GM23248 (cell line): ENCODE measurements around the gene MEGF9. TPM values are rescaled to one million over a fixed set of nuclear protein-coding genes. Genes with fewer than 3 reads are reported as not detected.

ENCODE experiments used
- DNase-seq: peaks from one replicate; pipeline ENCODE4 v3.0.0-alpha.2; 2015
- H2AFZ ChIP-seq: fragments of 200-600 bp; sonication (generic); 2 replicates; pipeline ENCODE4 v1.6.1; 2016; ENCODE audit warnings: antibody characterized with exemption
- H3F3A ChIP-seq: fragments of 200-600 bp; sonication (generic); 2 replicates; pipeline ENCODE4 v1.6.1; 2016; ENCODE audit warnings: mild to moderate bottlenecking, antibody characterized with exemption, mixed run types; ENCODE audit not compliant: insufficient read depth
- H3K27ac ChIP-seq: fragments of 200-600 bp; sonication (generic); 2 replicates; pipeline ENCODE4 v1.5.1; 2016; ENCODE audit warnings: mild to moderate bottlenecking
- H3K27me3 ChIP-seq: fragments of 200-600 bp; sonication (generic); replicated peaks from 2 replicates; pipeline ENCODE4 v1.6.1; 2016; ENCODE audit warnings: mild to moderate bottlenecking; ENCODE audit not compliant: insufficient read depth
- H3K36me3 ChIP-seq: fragments of 200-600 bp; sonication (generic); 2 replicates; pipeline ENCODE4 v1.6.1; 2016; ENCODE audit warnings: low read depth, mild to moderate bottlenecking
- H3K4me1 ChIP-seq: fragments of 200-600 bp; sonication (generic); 2 replicates; pipeline ENCODE4 v1.6.1; 2016; ENCODE audit warnings: mild to moderate bottlenecking; ENCODE audit not compliant: insufficient read depth
- H3K4me2 ChIP-seq: fragments of 200-600 bp; sonication (generic); one replicate; pipeline ENCODE4 v1.6.1; 2016; ENCODE audit warnings: mild to moderate bottlenecking; ENCODE audit not compliant: unreplicated experiment
- H3K4me3 ChIP-seq: fragments of 200-600 bp; sonication (generic); 2 replicates; pipeline ENCODE4 v1.5.1; 2016; ENCODE audit warnings: mild to moderate bottlenecking
- H3K79me2 ChIP-seq: fragments of 200-600 bp; sonication (generic); 2 replicates; pipeline ENCODE4 v1.6.1; 2016; ENCODE audit warnings: mild to moderate bottlenecking; ENCODE audit not compliant: insufficient read depth
- H3K9ac ChIP-seq: fragments of 200-600 bp; sonication (generic); 2 replicates; pipeline ENCODE4 v1.6.1; 2016; ENCODE audit warnings: mild to moderate bottlenecking
- H3K9me2 ChIP-seq: fragments of 200-600 bp; sonication (generic); 2 replicates; pipeline ENCODE4 v1.6.1; 2016; ENCODE audit warnings: mixed run types, mild to moderate bottlenecking, moderate library complexity; ENCODE audit not compliant: insufficient read depth
- H3K9me3 ChIP-seq: fragments of 200-600 bp; sonication (generic); one replicate; pipeline ENCODE4 v1.6.1; 2017; ENCODE audit warnings: low read depth
- H4K20me1 ChIP-seq: fragments of 200-600 bp; sonication (generic); 2 replicates; pipeline ENCODE4 v1.6.0; 2016; ENCODE audit not compliant: insufficient read depth
- EZH2 ChIP-seq: fragments of 200-600 bp; sonication (generic); IDR thresholded peaks from 2 replicates; pipeline ENCODE4 v1.6.1; 2018; ENCODE audit warnings: antibody characterized with exemption, mild to moderate bottlenecking; ENCODE audit not compliant: insufficient read depth, poor library complexity, severe bottlenecking
- EZH2phosphoT487 ChIP-seq: fragments of 200-600 bp; sonication (generic); IDR thresholded peaks from 2 replicates; pipeline ENCODE4 v1.6.1; 2018; ENCODE audit warnings: antibody characterized with exemption, moderate library complexity, mild to moderate bottlenecking, low read depth; ENCODE audit not compliant: insufficient read depth
- WGBS, 2 experiments: methylation state at CpG; one replicate each; pipeline ENCODE4 v1.1.6; 2015 to 2017; ENCODE audit warnings: low lambda C conversion rate in 2 of 2, low coverage in 1 of 2; ENCODE audit errors: missing lambda C conversion rate in 2 of 2; 5-methylcytosine and 5-hydroxymethylcytosine counted together
- in situ Hi-C: fragments of 300-500 bp; cut with MboI; formaldehyde crosslinking; loops from 2 replicates; pipeline ENCODE4 v1.15.0; 2020
- polyA plus RNA-seq: library from polyadenylated mRNA; unstranded; fragments of >200 nt; fragmentation: Nextera tagmentation; extraction: Ambion mirVana; gene quantifications from 2 replicates; pipeline ENCODE4 v1.2.1, GENCODE V29; 2016
- total RNA-seq: library from RNA; depleted of rRNA; stranded (reverse); fragments of >200 nt; shearing (Covaris generic); gene quantifications from 2 replicates; pipeline ENCODE4 v1.2.3, GENCODE V29; 2014

MEGF9 gene
- total and polyA plus RNA-seq, 2 experiments from 2014 or later: 2.1 to 3.8 TPM

- Histone ChIP-seq H3K36me3 (no peaks in the 10 kb centered on the region), H3K27ac (no peak overlapping the region), H2AFZ (0 out of 2 replicates have a peak overlapping the region, but pooled peaks have one; percentile 94), H3K4me1 (peaks cover 18% of the 10 kb centered on the region), H3K9me3 (no peaks in the 10 kb centered on the region), H3K27me3 (no peaks in the 10 kb centered on the region), H3K79me2 (no peaks in the 10 kb centered on the region), H3K4me2 (peak overlapping the region; percentile 74), H3K9ac (no peak overlapping the region), H3K4me3 (peak overlapping the region; percentile 81; the same call in 1 of the 2 replicates), H3F3A (peaks cover 21% of the 10 kb centered on the region), H4K20me1 (no peaks in the 10 kb centered on the region), H3K9me2 (no peaks in the 10 kb centered on the region)
- in situ Hi-C loops: no loop called here
- TF ChIP-seq EZH2 (no peak), EZH2phosphoT487 (no peak)
- DNase-seq: no peak
- 53 to 59% methylated on average over 5 of the region's 5 CpGs for WGBS, 2 experiments
Observed at GRCh38 chr9:120711841-120712538, 2.3 kb downstream of the MEGF9 start.

GRCh38 chr9:120711354-120711753 lies 2.9 kb downstream of the MEGF9 start:
- Histone ChIP-seq H2AFZ (no peak overlapping the region), H3K9me3 (no peaks in the 10 kb centered on the region), H3K4me2 (no peak overlapping the region), H3K4me3 (no peak overlapping the region), H3F3A (peaks cover 20% of the 10 kb centered on the region), H3K4me1 (peaks cover 18% of the 10 kb centered on the region), H3K36me3 (no peaks in the 10 kb centered on the region), H4K20me1 (no peaks in the 10 kb centered on the region), H3K27ac (no peak overlapping the region), H3K9me2 (no peaks in the 10 kb centered on the region), H3K79me2 (no peaks in the 10 kb centered on the region), H3K27me3 (no peaks in the 10 kb centered on the region), H3K9ac (no peak overlapping the region)
- TF ChIP-seq EZH2phosphoT487: no peak
- TF ChIP-seq EZH2: no peak
- in situ Hi-C loops: no loop called here
- peak; percentile 38 for DNase-seq

- Histone ChIP-seq H3F3A (peaks cover 12% of the 10 kb centered on the region), H3K27ac (0 out of 2 replicates have a peak overlapping the region, but pooled peaks have one; percentile 2), H3K36me3 (no peaks in the 10 kb centered on the region), H2AFZ (peak overlapping the region; percentile 80), H3K4me2 (peak overlapping the region; percentile 66), H3K27me3 (no peaks in the 10 kb centered on the region), H3K9me3 (no peaks in the 10 kb centered on the region), H3K4me3 (peak overlapping the region; percentile 64), H3K4me1 (peaks cover 13% of the 10 kb centered on the region), H3K79me2 (no peaks in the 10 kb centered on the region), H3K9me2 (no peaks in the 10 kb centered on the region), H4K20me1 (no peaks in the 10 kb centered on the region), H3K9ac (peak overlapping the region; percentile 59)
- 57 to 63% methylated on average over 10 of the region's 10 CpGs for WGBS, 2 experiments
- in situ Hi-C loops: no loop called here
- TF ChIP-seq EZH2phosphoT487: no peak
- no peak for TF ChIP-seq EZH2
- DNase-seq: peak; percentile 66
Observed at GRCh38 chr9:120710110-120710981, 3.9 kb downstream of the MEGF9 start.

GRCh38 chr9:120708526-120709224 lies 5.6 kb downstream of the MEGF9 start:
- no peaks in the 10 kb centered on the region for H3K79me2 ChIP-seq
- no peaks in the 10 kb centered on the region for H4K20me1 ChIP-seq
- no peak overlapping the region for H3K9ac ChIP-seq
- H3K9me3 ChIP-seq: no peaks in the 10 kb centered on the region
- peaks cover 7% of the 10 kb centered on the region for H3K4me1 ChIP-seq
- WGBS, 2 experiments: 75 to 77% methylated on average over 6 of the region's 6 CpGs
- no peaks in the 10 kb centered on the region for H3K9me2 ChIP-seq
- no peak overlapping the region for H3K4me3 ChIP-seq
- H2AFZ ChIP-seq: no peak overlapping the region
- in situ Hi-C loops: no loop called here
- no peak overlapping the region for H3K27ac ChIP-seq
- H3K36me3 ChIP-seq: no peaks in the 10 kb centered on the region
- peaks cover 8% of the 10 kb centered on the region for H3F3A ChIP-seq
- TF ChIP-seq EZH2: no peak
- no peak for TF ChIP-seq EZH2phosphoT487
- H3K4me2 ChIP-seq: peak overlapping the region; percentile 19
- no peaks in the 10 kb centered on the region for H3K27me3 ChIP-seq
- DNase-seq: peak; percentile 85
